Ovary (tissue), 3 donors: ENCODE measurements around the gene NIPSNAP3A.

Experiments used
- POLR2A ChIP-seq: fragments of 450-650 bp; IDR thresholded peaks from one replicate; pipeline ENCODE4 v1.6.1; 2017; ENCODE audit warnings: antibody characterized with exemption, mild to moderate bottlenecking, moderate library complexity
- TF ChIP-seq, protein P1 (sequence below), 3 donors: fragments of 450-650 bp in 2 of 3; fragments of 200-600 bp in 1 of 3; IDR thresholded peaks; one replicate each; pipeline versions ENCODE4 v1.5.1 to v1.8.0; 2016 to 2022; ENCODE audit warnings: antibody characterized with exemption in 3 of 3, mild to moderate bottlenecking in 1 of 3
- donor health status: DM: no; HTN: no; CAD: no.

DNA sequence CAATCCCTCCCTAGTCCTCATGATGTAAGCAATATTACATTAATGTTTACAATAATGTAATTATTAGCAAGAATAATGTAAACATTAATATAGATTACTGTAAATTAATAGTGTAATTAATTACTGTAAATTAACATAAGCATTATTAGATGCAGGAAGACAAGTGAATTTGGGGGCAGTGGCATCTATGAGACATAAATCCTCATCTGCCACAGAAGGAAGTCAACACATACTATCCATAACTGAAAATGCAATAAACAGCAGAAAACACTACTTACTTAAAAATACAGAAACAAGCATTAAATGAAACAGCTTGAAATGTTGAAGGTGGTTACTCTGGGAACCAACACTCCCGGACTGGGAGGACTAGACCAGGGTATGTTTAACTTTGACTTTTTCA is 685 bp upstream of the NIPSNAP3A start:
- TF ChIP-seq, protein P1, sequence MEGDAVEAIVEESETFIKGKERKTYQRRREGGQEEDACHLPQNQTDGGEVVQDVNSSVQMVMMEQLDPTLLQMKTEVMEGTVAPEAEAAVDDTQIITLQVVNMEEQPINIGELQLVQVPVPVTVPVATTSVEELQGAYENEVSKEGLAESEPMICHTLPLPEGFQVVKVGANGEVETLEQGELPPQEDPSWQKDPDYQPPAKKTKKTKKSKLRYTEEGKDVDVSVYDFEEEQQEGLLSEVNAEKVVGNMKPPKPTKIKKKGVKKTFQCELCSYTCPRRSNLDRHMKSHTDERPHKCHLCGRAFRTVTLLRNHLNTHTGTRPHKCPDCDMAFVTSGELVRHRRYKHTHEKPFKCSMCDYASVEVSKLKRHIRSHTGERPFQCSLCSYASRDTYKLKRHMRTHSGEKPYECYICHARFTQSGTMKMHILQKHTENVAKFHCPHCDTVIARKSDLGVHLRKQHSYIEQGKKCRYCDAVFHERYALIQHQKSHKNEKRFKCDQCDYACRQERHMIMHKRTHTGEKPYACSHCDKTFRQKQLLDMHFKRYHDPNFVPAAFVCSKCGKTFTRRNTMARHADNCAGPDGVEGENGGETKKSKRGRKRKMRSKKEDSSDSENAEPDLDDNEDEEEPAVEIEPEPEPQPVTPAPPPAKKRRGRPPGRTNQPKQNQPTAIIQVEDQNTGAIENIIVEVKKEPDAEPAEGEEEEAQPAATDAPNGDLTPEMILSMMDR (IDR thresholded peaks at IDR 0.05), result no peak
- TF ChIP-seq POLR2A, result no peak
